Measurements from ENCODE around the gene TMEM132D.

The TMEM132D gene

DNA sequence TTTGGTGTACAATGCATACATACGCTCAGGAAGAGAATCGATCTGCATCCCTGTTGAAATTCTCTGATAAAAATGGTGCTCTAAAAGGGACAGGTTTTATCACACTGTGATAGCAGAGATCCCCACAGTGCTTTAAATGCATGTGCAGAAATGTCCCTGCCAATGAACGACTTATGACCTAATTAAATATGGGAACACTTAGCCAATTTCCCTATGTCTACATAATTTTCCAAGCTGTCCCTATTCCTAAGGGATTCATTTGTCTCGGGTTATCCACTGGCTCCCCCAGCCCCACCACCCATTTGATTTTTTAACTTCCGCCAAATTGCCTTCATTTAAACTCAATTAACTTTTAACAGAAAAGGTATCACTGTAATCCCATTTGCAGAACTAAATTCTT, 284.6 kb downstream of the TMEM132D start:
- TF ChIP-seq, protein P1, sequence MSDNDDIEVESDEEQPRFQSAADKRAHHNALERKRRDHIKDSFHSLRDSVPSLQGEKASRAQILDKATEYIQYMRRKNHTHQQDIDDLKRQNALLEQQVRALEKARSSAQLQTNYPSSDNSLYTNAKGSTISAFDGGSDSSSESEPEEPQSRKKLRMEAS (IDR thresholded peaks at IDR 0.05; ENCODE audit: low read depth, low read length): no peak
- TF ChIP-seq MYC (IDR thresholded peaks at IDR 0.05; ENCODE audit: low read depth, low read length) (no peak), POLR2A (IDR thresholded peaks at IDR 0.05; ENCODE audit: extremely low read depth, insufficient read length) (no peak)
- TF ChIP-seq, protein P2, sequence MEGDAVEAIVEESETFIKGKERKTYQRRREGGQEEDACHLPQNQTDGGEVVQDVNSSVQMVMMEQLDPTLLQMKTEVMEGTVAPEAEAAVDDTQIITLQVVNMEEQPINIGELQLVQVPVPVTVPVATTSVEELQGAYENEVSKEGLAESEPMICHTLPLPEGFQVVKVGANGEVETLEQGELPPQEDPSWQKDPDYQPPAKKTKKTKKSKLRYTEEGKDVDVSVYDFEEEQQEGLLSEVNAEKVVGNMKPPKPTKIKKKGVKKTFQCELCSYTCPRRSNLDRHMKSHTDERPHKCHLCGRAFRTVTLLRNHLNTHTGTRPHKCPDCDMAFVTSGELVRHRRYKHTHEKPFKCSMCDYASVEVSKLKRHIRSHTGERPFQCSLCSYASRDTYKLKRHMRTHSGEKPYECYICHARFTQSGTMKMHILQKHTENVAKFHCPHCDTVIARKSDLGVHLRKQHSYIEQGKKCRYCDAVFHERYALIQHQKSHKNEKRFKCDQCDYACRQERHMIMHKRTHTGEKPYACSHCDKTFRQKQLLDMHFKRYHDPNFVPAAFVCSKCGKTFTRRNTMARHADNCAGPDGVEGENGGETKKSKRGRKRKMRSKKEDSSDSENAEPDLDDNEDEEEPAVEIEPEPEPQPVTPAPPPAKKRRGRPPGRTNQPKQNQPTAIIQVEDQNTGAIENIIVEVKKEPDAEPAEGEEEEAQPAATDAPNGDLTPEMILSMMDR (IDR thresholded peaks at IDR 0.05; ENCODE audit: low read depth, low read length): no peak
- H3K4me3 ChIP-seq (ENCODE audit: low read depth, low read length): no peak overlapping the region
- DNase-seq (ENCODE audit: low read depth): no peak

DNA sequence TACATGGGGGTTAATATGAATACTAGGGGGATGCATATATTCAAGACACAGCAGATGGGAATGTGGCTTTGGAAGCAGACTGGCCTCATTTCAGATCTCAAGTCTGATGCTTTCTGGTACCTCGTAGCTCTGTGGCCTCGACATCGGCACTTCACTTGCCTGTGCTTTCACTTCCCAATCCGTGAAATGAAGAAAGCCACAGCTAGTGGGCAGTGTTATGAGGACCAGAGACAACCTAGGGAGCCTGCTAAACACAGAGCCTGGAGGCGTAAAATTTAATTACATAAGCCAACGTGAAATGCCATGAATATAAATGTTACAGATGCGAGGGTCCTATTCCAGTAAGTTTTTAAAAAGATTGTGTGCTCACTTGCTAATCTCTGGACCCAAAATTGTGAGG, 286.0 kb downstream of the TMEM132D start:
- TF ChIP-seq, protein P2 (IDR thresholded peaks at IDR 0.05; ENCODE audit: low read depth, low read length): no peak
- TF ChIP-seq MYC (IDR thresholded peaks at IDR 0.05; ENCODE audit: low read depth, low read length): no peak
- TF ChIP-seq POLR2A (IDR thresholded peaks at IDR 0.05; ENCODE audit: extremely low read depth, insufficient read length): no peak
- TF ChIP-seq, protein P1 (IDR thresholded peaks at IDR 0.05; ENCODE audit: low read depth, low read length): no peak
- no peak for DNase-seq (ENCODE audit: low read depth)
- H3K4me3 ChIP-seq (ENCODE audit: low read depth, low read length): no peak overlapping the region

DNA sequence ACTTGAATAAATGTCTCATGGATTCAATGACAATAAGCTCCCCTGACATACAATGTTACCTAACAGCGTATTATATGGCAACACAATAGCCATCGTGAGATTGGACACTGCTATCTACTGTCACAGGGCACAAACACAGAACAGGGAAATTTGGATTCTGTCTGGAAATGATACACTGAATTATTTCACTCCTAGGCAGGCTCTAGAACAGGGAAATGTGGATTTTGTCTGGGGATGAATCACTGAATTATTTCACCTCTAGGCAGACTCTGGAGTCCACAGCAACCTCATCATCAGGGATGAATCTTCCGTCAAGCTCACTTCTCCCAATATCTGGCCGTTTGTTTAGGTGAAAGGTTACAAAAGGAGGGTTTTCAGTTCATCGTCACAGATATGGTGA, 288.8 kb downstream of the TMEM132D start:
- no peak overlapping the region for H3K4me3 ChIP-seq (ENCODE audit: low read depth, low read length)
- DNase-seq (ENCODE audit: low read depth): no peak
- TF ChIP-seq MYC (IDR thresholded peaks at IDR 0.05; ENCODE audit: low read depth, low read length) (no peak), POLR2A (IDR thresholded peaks at IDR 0.05; ENCODE audit: extremely low read depth, insufficient read length) (no peak)
- TF ChIP-seq, protein P2 (IDR thresholded peaks at IDR 0.05; ENCODE audit: low read depth, low read length): no peak
- TF ChIP-seq, protein P1 (IDR thresholded peaks at IDR 0.05; ENCODE audit: low read depth, low read length): no peak

DNA sequence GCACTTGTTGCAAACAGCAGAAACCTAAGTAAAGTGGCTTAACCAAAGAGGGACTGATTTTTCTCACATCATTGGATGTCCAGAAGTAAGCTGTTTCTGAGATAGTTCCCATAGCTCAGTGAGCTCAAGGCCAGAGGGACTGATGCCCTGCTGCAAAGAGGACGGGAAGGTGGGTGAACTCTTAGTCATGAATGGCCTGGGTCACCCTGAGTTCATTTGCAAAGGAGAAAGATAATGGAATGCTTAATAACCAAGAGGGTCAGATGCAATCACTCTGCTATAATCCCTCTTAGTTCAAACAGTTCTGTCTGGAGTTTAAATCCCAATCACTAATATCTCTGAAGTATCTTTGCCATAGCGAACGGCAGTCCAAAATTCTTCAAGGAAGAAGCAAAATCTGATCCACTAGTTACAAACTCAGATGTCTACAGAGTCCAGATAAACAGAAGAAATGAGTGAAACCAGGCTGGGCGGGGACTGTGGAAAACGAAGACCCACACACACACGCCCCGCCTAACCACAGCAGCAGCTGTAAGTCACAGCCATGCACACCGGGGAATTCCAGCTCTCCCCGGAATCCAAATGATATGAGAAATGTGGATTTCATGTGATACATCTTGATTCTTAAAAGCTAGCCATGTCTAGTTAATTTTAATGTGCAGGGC, 289.5 kb downstream of the TMEM132D start:
- H3K4me3 ChIP-seq (ENCODE audit: low read depth, low read length): no peak overlapping the region
- TF ChIP-seq POLR2A (IDR thresholded peaks at IDR 0.05; ENCODE audit: extremely low read depth, insufficient read length) (no peak), MYC (IDR thresholded peaks at IDR 0.05; ENCODE audit: low read depth, low read length) (no peak)
- TF ChIP-seq, protein P2 (IDR thresholded peaks at IDR 0.05; ENCODE audit: low read depth, low read length): no peak
- TF ChIP-seq, protein P1 (IDR thresholded peaks at IDR 0.05; ENCODE audit: low read depth, low read length): no peak
- DNase-seq (ENCODE audit: low read depth): no peak

DNA sequence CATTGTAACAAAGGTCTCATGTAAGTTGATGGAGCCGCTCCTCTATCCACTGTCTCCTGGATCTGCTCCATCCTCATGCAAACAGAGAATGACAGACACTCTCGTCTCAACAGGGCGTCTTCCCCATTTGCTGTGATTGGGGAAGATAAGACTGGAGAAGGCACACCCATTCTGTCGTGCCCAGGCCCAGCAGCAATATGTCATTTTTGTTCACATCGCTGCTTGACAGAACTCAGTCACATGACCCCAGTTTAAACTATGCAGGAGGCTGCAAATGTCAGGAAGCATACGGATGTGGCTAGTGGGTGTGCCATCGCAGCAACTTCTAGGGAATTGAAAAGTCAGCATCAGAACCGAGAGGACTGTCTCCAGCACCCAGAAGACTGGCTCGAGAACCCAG, 290.5 kb downstream of the TMEM132D start:
- TF ChIP-seq POLR2A (IDR thresholded peaks at IDR 0.05; ENCODE audit: extremely low read depth, insufficient read length) (no peak), MYC (IDR thresholded peaks at IDR 0.05; ENCODE audit: low read depth, low read length) (no peak)
- TF ChIP-seq, protein P1 (IDR thresholded peaks at IDR 0.05; ENCODE audit: low read depth, low read length): no peak
- TF ChIP-seq, protein P2 (IDR thresholded peaks at IDR 0.05; ENCODE audit: low read depth, low read length): no peak
- no peak for DNase-seq (ENCODE audit: low read depth)
- H3K4me3 ChIP-seq (ENCODE audit: low read depth, low read length): no peak overlapping the region
